HG03354 (cell line): ENCODE data around the gene PREPL.

Experiments used
- ATAC-seq: cut with Tn5 transposase; IDR thresholded peaks from one replicate; pipeline ENCODE4 v1.9.1; 2021; ENCODE audit warnings: mild to moderate bottlenecking; ENCODE audit not compliant: unreplicated experiment, poor library complexity, severe bottlenecking

PREPL gene

GRCh38 chr2:44267796-44268648, 93.3 kb downstream of the PREPL start:
- ATAC-seq, result no peak
